Ureter (tissue), 1 donor: ENCODE results near the gene FABP2. TPM values are rescaled to one million over a fixed set of nuclear protein-coding genes. Genes with fewer than 3 reads are reported as not detected.

ENCODE experiments used
- total RNA-seq: library from RNA; stranded (reverse); gene quantifications from one replicate; pipeline ENCODE4 v1.2.4, GENCODE V29; 2023
- donor health status: DM: yes; HTN: yes; CAD: no.

FABP2 gene
- total RNA-seq, 1 donor from 2014 or later: not detected

Other genes with a start within 250 kb of the FABP2 start
- gene MYOZ2, start 186.3 kb downstream of the FABP2 start, total RNA-seq: 0.47 TPM
- gene USP53, start 109.4 kb downstream of the FABP2 start, total RNA-seq: 108 TPM